Eye (tissue), 1 donor: Measurements from ENCODE around the gene ZNF598.
"Not testable (repeated sequence)": the region's sequence is repeated elsewhere in the genome, so short reads cannot be mapped to it uniquely, and the experiment has no call there.

ENCODE experiments used
- DNase-seq: peaks from one replicate; pipeline ENCODE4 v3.0.0-alpha.2; 2015

ZNF598 gene

DNA sequence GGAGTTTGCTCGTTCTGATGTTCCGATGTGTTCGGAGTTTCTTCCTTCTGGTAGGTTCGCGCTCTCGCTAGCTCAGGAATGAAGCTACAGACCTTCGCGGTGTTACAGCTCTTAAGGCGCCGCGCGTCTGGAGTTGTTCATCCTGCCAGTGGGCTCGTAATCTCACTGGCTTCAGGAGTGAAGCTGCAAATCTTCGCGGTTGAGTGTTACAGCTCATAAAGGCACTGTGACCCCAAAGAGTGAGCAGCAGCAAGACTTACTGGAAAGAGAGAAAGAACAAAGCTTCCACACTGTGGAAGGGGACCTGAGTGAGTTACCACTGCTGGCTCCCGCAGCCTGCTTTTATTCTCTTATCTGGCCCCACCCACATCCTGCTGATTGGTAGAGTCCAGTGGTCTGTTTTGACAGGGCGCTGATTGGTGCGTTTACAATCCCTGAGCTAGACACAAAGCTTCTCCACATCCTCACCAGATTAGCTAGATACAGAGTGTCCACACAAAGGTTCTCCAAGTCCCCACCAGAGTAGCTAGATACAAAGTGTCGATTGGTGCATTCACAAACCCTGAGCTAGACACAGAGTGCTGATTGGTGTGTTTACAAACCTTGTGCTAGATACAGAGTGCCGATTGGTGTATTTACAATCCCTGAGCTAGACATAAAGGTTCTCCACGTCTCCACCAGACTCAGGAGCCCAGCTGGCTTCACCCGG lies 52.0 kb downstream of the ZNF598 start:
- DNase-seq, result not testable (repeated sequence)

DNA sequence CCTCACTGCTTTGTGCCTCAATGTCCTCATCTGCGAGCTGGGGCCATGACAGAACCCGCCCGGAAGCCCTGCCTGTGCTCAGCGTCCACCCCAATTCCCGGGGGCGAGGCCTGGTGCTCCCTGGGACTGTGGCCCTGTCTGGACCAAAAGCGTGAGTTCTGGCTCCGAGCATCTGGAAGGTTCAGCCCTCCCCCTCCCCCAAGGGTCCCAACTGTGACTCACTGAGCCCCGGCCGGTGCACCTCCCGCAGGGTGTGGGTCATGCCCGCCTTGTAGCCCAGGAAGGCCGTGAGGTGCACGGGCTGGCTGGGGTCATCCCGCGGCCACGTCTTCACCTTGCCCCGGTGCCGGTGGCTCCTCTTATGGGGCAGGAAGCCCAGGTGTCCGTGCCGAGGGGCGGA lies 55.9 kb downstream of the ZNF598 start:
- DNase-seq, result no peak

DNA sequence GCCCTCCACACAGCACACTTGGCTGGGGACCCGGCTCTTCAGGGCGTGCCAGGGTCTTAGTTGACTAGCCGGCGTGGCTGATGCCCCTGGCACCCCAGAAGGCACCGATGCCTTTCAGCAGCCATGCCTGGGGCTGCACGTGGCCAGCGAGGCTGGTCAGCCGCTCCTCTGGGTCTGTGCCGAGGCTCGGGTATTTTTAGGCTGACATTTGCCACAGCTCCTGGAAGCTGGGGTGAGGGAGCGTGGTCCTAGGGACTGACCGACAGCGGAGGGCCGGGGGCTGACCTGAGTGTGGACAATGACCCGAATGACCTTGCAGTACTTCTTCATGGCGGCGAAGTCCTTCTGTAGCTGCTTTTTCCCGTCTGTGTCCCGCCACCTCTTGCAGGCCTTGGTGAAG lies 59.1 kb downstream of the ZNF598 start:
- DNase-seq, result no peak

DNA sequence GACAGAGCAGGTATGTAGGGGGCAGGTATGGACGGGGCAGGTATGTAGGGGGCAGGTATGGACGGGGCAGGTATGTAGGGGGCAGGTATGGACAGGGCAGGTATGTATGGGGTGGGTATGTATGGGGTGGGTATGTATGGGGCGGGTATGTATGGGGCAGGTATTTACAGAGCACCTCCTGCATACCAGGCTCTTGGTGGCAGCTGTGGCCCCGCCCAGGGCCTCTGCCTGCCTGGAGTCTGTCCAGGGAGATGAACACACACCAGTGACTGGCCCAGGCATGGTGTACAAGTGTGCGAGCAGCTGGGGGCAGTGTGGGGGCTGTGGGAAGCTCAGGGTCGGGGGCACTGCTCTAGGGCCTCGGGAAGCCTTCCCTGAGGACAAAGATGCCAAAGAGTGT lies 59.6 kb downstream of the ZNF598 start:
- no peak for DNase-seq

DNA sequence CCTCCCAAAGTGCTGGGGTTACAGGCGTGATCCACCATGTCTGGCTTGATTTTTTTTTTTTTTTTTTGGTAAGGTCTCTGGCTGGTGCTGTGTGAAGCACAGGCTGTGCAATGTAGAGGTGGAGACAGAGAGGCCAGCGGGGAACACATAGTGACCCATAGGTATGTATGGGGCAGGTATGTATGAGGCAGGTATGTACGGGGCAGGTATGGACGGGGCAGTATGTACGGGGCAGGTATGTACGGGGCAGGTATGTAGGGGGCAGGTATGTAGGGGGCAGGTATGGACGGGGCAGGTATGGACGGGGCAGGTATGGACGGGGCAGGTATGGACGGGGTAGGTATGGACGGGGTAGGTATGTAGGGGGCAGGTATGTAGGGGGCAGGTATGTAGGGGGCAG lies 60.1 kb downstream of the ZNF598 start:
- no peak for DNase-seq
